Hepatocyte (in vitro differentiated cells): ENCODE data around the gene LRP1B. TPM values are rescaled to one million over a fixed set of nuclear protein-coding genes. Genes with fewer than 3 reads are reported as not detected.
"Not testable (repeated sequence)": the region's sequence is repeated elsewhere in the genome, so short reads cannot be mapped to it uniquely, and the experiment has no call there.

ENCODE experiments used
- DNase-seq: peaks from one replicate; pipeline ENCODE4 v3.0.0-alpha.2; 2016; ENCODE audit warnings: low spot score
- H2AFZ ChIP-seq: fragments of 200-600 bp; sonication (generic); 2 replicates; pipeline ENCODE4 v1.6.0; 2016; ENCODE audit warnings: antibody characterized with exemption, mild to moderate bottlenecking
- H3K27ac ChIP-seq: fragments of 200-600 bp; sonication (generic); 2 replicates; pipeline ENCODE4 v1.5.1; 2016; ENCODE audit warnings: mild to moderate bottlenecking
- H3K27me3 ChIP-seq: fragments of 200-600 bp; sonication (generic); 2 replicates; pipeline ENCODE4 v1.6.1; 2016
- H3K36me3 ChIP-seq: fragments of 200-600 bp; sonication (generic); replicated peaks from 2 replicates; pipeline ENCODE4 v1.5.1; 2016; ENCODE audit warnings: low read depth; ENCODE audit not compliant: insufficient read depth
- H3K4me1 ChIP-seq: fragments of 200-600 bp; sonication (generic); 2 replicates; pipeline ENCODE4 v1.5.1; 2016; ENCODE audit warnings: mild to moderate bottlenecking, moderate library complexity; ENCODE audit not compliant: insufficient read depth
- H3K4me2 ChIP-seq: fragments of 200-600 bp; sonication (generic); 2 replicates; pipeline ENCODE4 v1.6.0; 2016
- H3K4me3 ChIP-seq: fragments of 200-600 bp; sonication (generic); 2 replicates; pipeline ENCODE4 v1.5.1; 2016; ENCODE audit warnings: mild to moderate bottlenecking
- H3K79me2 ChIP-seq: fragments of 200-600 bp; sonication (generic); 2 replicates; pipeline ENCODE4 v1.6.0; 2017; ENCODE audit warnings: mild to moderate bottlenecking
- H3K9me2 ChIP-seq: fragments of 200-600 bp; sonication (generic); replicated peaks from 2 replicates; pipeline ENCODE4 v1.6.0; 2017; ENCODE audit warnings: mild to moderate bottlenecking; ENCODE audit not compliant: insufficient read depth
- H3K9me3 ChIP-seq: fragments of 200-600 bp; sonication (generic); 2 replicates; pipeline ENCODE4 v1.5.1; 2016; ENCODE audit warnings: low read depth, mild to moderate bottlenecking
- H4K20me1 ChIP-seq: fragments of 200-600 bp; sonication (generic); 2 replicates; pipeline ENCODE4 v1.6.0; 2016; ENCODE audit warnings: mild to moderate bottlenecking; ENCODE audit not compliant: insufficient read depth, poor library complexity, severe bottlenecking
- CTCF ChIP-seq: fragments of 200-600 bp; sonication (generic); IDR thresholded peaks from 2 replicates; pipeline ENCODE4 v1.5.1; 2016; ENCODE audit warnings: antibody characterized with exemption, mild to moderate bottlenecking; ENCODE audit not compliant: poor library complexity
- EZH2 ChIP-seq: fragments of 200-600 bp; sonication (generic); IDR thresholded peaks from 2 replicates; pipeline ENCODE4 v1.6.1; 2016; ENCODE audit warnings: antibody characterized with exemption, mild to moderate bottlenecking, borderline replicate concordance
- EZH2phosphoT487 ChIP-seq: fragments of 200-600 bp; sonication (generic); IDR thresholded peaks from one replicate; pipeline ENCODE4 v1.6.1; 2018; ENCODE audit warnings: antibody characterized with exemption, mild to moderate bottlenecking, low read depth, moderate library complexity; ENCODE audit not compliant: unreplicated experiment, severe bottlenecking
- WGBS: methylation state at CpG from one replicate; pipeline ENCODE4 v1.1.6; 2016; ENCODE audit warnings: low lambda C conversion rate; ENCODE audit errors: missing lambda C conversion rate; 5-methylcytosine and 5-hydroxymethylcytosine counted together
- polyA plus RNA-seq: library from polyadenylated mRNA; unstranded; fragments of >200 nt; fragmentation: Nextera tagmentation; extraction: Ambion mirVana; gene quantifications from 2 replicates; pipeline ENCODE4 v1.2.1, GENCODE V29; 2016
- total RNA-seq: library from RNA; depleted of rRNA; stranded (reverse); fragments of >200 nt; gene quantifications from 2 replicates; pipeline ENCODE4 v1.2.3, GENCODE V29; 2014

The LRP1B gene
- total and polyA plus RNA-seq, 2 experiments from 2014 or later = 0.65 to 2.0 TPM

- TF ChIP-seq EZH2 (no peak), CTCF (no peak), EZH2phosphoT487 (no peak)
- H3K4me1 ChIP-seq = no peaks in the 10 kb centered on the region
- H2AFZ ChIP-seq = no peak overlapping the region
- H3K4me3 ChIP-seq = no peak overlapping the region
- no peak for DNase-seq
- H3K27ac ChIP-seq = no peak overlapping the region
- 63% methylated on average over 2 of the region's 2 CpGs for WGBS
- no peaks in the 10 kb centered on the region for H3K36me3 ChIP-seq
- H4K20me1 ChIP-seq = no peaks in the 10 kb centered on the region
- no peak overlapping the region for H3K4me2 ChIP-seq
- H3K27me3 ChIP-seq = no peaks in the 10 kb centered on the region
- H3K9me3 ChIP-seq = no peaks in the 10 kb centered on the region
- no peaks in the 10 kb centered on the region for H3K79me2 ChIP-seq
- no peaks in the 10 kb centered on the region for H3K9me2 ChIP-seq
Observed at GRCh38 chr2:142094233-142094632, 36.6 kb downstream of the LRP1B start.

GRCh38 chr2:142088058-142088568, 42.7 kb downstream of the LRP1B start:
- no peaks in the 10 kb centered on the region for H3K9me2 ChIP-seq
- H3K4me3 ChIP-seq = no peak overlapping the region
- WGBS = 99% methylated on average over 2 of the region's 2 CpGs

GRCh38 chr2:142087585-142087984, 43.2 kb downstream of the LRP1B start:
- H2AFZ ChIP-seq, H3K4me1 ChIP-seq, H3K9me2 ChIP-seq, DNase-seq, H3K79me2 ChIP-seq, H3K9me3 ChIP-seq, H3K4me2 ChIP-seq, H3K4me3 ChIP-seq, H4K20me1 ChIP-seq, H3K36me3 ChIP-seq, H3K27ac ChIP-seq, H3K27me3 ChIP-seq: not testable (repeated sequence)
- TF ChIP-seq EZH2phosphoT487 = peak; percentile 96
- WGBS = 29% methylated on average over 2 of the region's 2 CpGs

More at GRCh38 chr2:142088058-142088568, 42.7 kb downstream of the LRP1B start:
- Histone ChIP-seq H3K9me3 (no peaks in the 10 kb centered on the region), H3K27me3 (no peaks in the 10 kb centered on the region), H3K4me2 (no peak overlapping the region), H3K79me2 (no peaks in the 10 kb centered on the region), H3K4me1 (no peaks in the 10 kb centered on the region), H3K27ac (no peak overlapping the region), H4K20me1 (no peaks in the 10 kb centered on the region), H3K36me3 (no peaks in the 10 kb centered on the region), H2AFZ (no peak overlapping the region)
- no peak for TF ChIP-seq EZH2
- no peak for TF ChIP-seq CTCF
- no peak for TF ChIP-seq EZH2phosphoT487
- no peak for DNase-seq

- Histone ChIP-seq H3K27ac (no peak overlapping the region), H3K36me3 (no peaks in the 10 kb centered on the region), H3K9me2 (no peaks in the 10 kb centered on the region), H3K79me2 (no peaks in the 10 kb centered on the region), H3K4me1 (no peaks in the 10 kb centered on the region), H2AFZ (no peak overlapping the region), H3K27me3 (no peaks in the 10 kb centered on the region), H3K9me3 (no peaks in the 10 kb centered on the region), H4K20me1 (no peaks in the 10 kb centered on the region), H3K4me3 (no peak overlapping the region), H3K4me2 (no peak overlapping the region)
- 71% methylated on average over 3 of the region's 3 CpGs for WGBS
- TF ChIP-seq EZH2phosphoT487 (no peak), CTCF (no peak), EZH2 (no peak)
- peak; percentile 5 for DNase-seq
Observed at GRCh38 chr2:142082368-142082767, 48.4 kb downstream of the LRP1B start.
